ENCODE results near the gene RNU1-4.
"Not testable (repeated sequence)": the region's sequence is repeated elsewhere in the genome, so short reads cannot be mapped to it uniquely, and the experiment has no call there.

RNU1-4 gene

GRCh38 chr1:16718099-16718907, 22.0 kb upstream of the RNU1-4 start:
- H3K27ac Mint-ChIP-seq; ATAC-seq; DNase-seq; H3K36me3 Mint-ChIP-seq (ENCODE audit: low read depth); H3K4me3 Mint-ChIP-seq; H3K9me3 Mint-ChIP-seq; H3K4me1 Mint-ChIP-seq: not testable (repeated sequence)
- H3K27me3 Mint-ChIP-seq = peaks cover 34% of the 10 kb centered on the region

- Mint-ChIP-seq H3K27ac (no peak overlapping the region), H3K9me3 (no peaks in the 10 kb centered on the region), H3K36me3 (ENCODE audit: low read depth) (no peaks in the 10 kb centered on the region), H3K4me3 (no peak overlapping the region), H3K27me3 (peaks cover 38% of the 10 kb centered on the region), H3K4me1 (no peaks in the 10 kb centered on the region)
- ATAC-seq (no peak), DNase-seq (no peak)
Measured at GRCh38 chr1:16718908-16719533, 21.3 kb upstream of the RNU1-4 start.

- H3K27me3 Mint-ChIP-seq = peaks cover 38% of the 10 kb centered on the region
- H3K9me3 Mint-ChIP-seq = no peaks in the 10 kb centered on the region
- H3K27ac Mint-ChIP-seq = no peak overlapping the region
- H3K4me3 Mint-ChIP-seq = no peak overlapping the region
- ATAC-seq = no peak
- no peaks in the 10 kb centered on the region for H3K36me3 Mint-ChIP-seq (ENCODE audit: low read depth)
- no peak for DNase-seq
- no peaks in the 10 kb centered on the region for H3K4me1 Mint-ChIP-seq
Measured at GRCh38 chr1:16719571-16720350, 20.6 kb upstream of the RNU1-4 start.

- Mint-ChIP-seq H3K4me3 (no peak overlapping the region), H3K4me1 (no peaks in the 10 kb centered on the region), H3K9me3 (no peaks in the 10 kb centered on the region), H3K27me3 (peaks cover 38% of the 10 kb centered on the region), H3K27ac (no peak overlapping the region), H3K36me3 (ENCODE audit: low read depth) (no peaks in the 10 kb centered on the region)
- DNase-seq (no peak), ATAC-seq (no peak)
Measured at GRCh38 chr1:16720351-16721223, 19.7 kb upstream of the RNU1-4 start.

- DNase-seq = no peak
- Mint-ChIP-seq H3K4me3 (no peak overlapping the region), H3K9me3 (no peaks in the 10 kb centered on the region), H3K27ac (no peak overlapping the region), H3K27me3 (peaks cover 31% of the 10 kb centered on the region), H3K36me3 (ENCODE audit: low read depth) (no peaks in the 10 kb centered on the region), H3K4me1 (no peaks in the 10 kb centered on the region)
- ATAC-seq = no peak
Measured at GRCh38 chr1:16721871-16722641, 18.3 kb upstream of the RNU1-4 start.

GRCh38 chr1:16724718-16725438, 15.4 kb upstream of the RNU1-4 start:
- Mint-ChIP-seq H3K36me3 (ENCODE audit: low read depth) (no peaks in the 10 kb centered on the region), H3K27ac (no peak overlapping the region), H3K4me1 (no peaks in the 10 kb centered on the region), H3K9me3 (no peaks in the 10 kb centered on the region), H3K27me3 (peaks cover 20% of the 10 kb centered on the region), H3K4me3 (no peak overlapping the region)
- ATAC-seq (no peak), DNase-seq (no peak)

GRCh38 chr1:16725439-16726245, 14.7 kb upstream of the RNU1-4 start:
- not testable (repeated sequence) for H3K4me1 Mint-ChIP-seq; H3K36me3 Mint-ChIP-seq (ENCODE audit: low read depth); ATAC-seq; H3K9me3 Mint-ChIP-seq; H3K4me3 Mint-ChIP-seq; H3K27ac Mint-ChIP-seq; DNase-seq
- peaks cover 19% of the 10 kb centered on the region for H3K27me3 Mint-ChIP-seq

GRCh38 chr1:16727190-16728111, 12.9 kb upstream of the RNU1-4 start:
- Mint-ChIP-seq H3K27ac (no peak overlapping the region), H3K4me3 (no peak overlapping the region), H3K4me1 (no peaks in the 10 kb centered on the region), H3K36me3 (ENCODE audit: low read depth) (no peaks in the 10 kb centered on the region), H3K9me3 (no peaks in the 10 kb centered on the region), H3K27me3 (peaks cover 7% of the 10 kb centered on the region)
- ATAC-seq (peak; percentile 97), DNase-seq (peak; percentile 75)

GRCh38 chr1:16728243-16728949, 11.9 kb upstream of the RNU1-4 start:
- ATAC-seq = peak; percentile 36
- DNase-seq = peak; percentile 39
- H3K27me3 Mint-ChIP-seq; H3K9me3 Mint-ChIP-seq; H3K4me1 Mint-ChIP-seq; H3K27ac Mint-ChIP-seq; H3K4me3 Mint-ChIP-seq; H3K36me3 Mint-ChIP-seq (ENCODE audit: low read depth): not testable (repeated sequence)

- DNase-seq; H3K4me3 Mint-ChIP-seq; H3K9me3 Mint-ChIP-seq; ATAC-seq; H3K27ac Mint-ChIP-seq; H3K27me3 Mint-ChIP-seq; H3K36me3 Mint-ChIP-seq (ENCODE audit: low read depth); H3K4me1 Mint-ChIP-seq: not testable (repeated sequence)
Measured at GRCh38 chr1:16732254-16732896, 7.9 kb upstream of the RNU1-4 start.

GRCh38 chr1:16741230-16741629, 914 bp downstream of the RNU1-4 start:
- not testable (repeated sequence) for DNase-seq; H3K36me3 Mint-ChIP-seq (ENCODE audit: low read depth); H3K4me1 Mint-ChIP-seq; H3K27me3 Mint-ChIP-seq; ATAC-seq; H3K4me3 Mint-ChIP-seq; H3K9me3 Mint-ChIP-seq; H3K27ac Mint-ChIP-seq

Measured in activated naive CD8-positive, alpha-beta T cell treated with anti-CD3 and anti-CD28 coated beads, Interleukin-2, amount 50 U/mL, for 24 hours (primary cell).